HepG2 (cell line): ENCODE data around the gene SEPTIN2. TPM values are rescaled to one million over a fixed set of nuclear protein-coding genes. Genes with fewer than 3 reads are reported as not detected.

Source experiments
- DDIT3 ChIP-seq: sonication (generic); formaldehyde crosslinking; IDR thresholded peaks from 2 replicates; pipeline ENCODE4 v1.4.0; 2020; ENCODE audit warnings: mild to moderate bottlenecking, missing genetic modification reagents
- FIP1L1 ChIP-seq: fragments of 200-400 bp; formaldehyde crosslinking; IDR thresholded peaks from 2 replicates; pipeline ENCODE4 v1.6.1; 2018; ENCODE audit warnings: low read depth, mild to moderate bottlenecking, low read length, moderate library complexity, borderline replicate concordance; ENCODE audit not compliant: insufficient read depth
- GMEB2 ChIP-seq: IDR thresholded peaks from 2 replicates; pipeline ENCODE4 v1.6.1; 2016; ENCODE audit warnings: missing biosample characterization, missing genetic modification reagents, low read depth
- IKZF1 ChIP-seq: fragments of 450-650 bp; IDR thresholded peaks from 2 replicates; pipeline ENCODE4 v1.7.1; 2016
- MAFG ChIP-seq: sonication (generic); formaldehyde crosslinking; IDR thresholded peaks from 2 replicates; pipeline ENCODE4 v1.5.1; 2020; ENCODE audit warnings: mild to moderate bottlenecking, missing genetic modification reagents
- MEF2D ChIP-seq: sonication (generic); formaldehyde crosslinking; IDR thresholded peaks from 2 replicates; pipeline ENCODE4 v1.5.1; 2020; ENCODE audit warnings: mild to moderate bottlenecking, missing genetic modification reagents
- MYNN ChIP-seq: sonication (generic); formaldehyde crosslinking; IDR thresholded peaks from 2 replicates; pipeline ENCODE4 v1.4.0; 2020; ENCODE audit warnings: mild to moderate bottlenecking, low read depth, missing genetic modification reagents
- NCOR1 ChIP-seq: fragments of 200-600 bp; sonication (generic); IDR thresholded peaks from 2 replicates; pipeline ENCODE4 v1.7.0; 2017; ENCODE audit warnings: antibody characterized with exemption, low read length, borderline replicate concordance
- NPAS2 ChIP-seq: sonication (generic); formaldehyde crosslinking; IDR thresholded peaks from 2 replicates; pipeline ENCODE4 v1.8.0; 2022; ENCODE audit warnings: mild to moderate bottlenecking, missing genetic modification reagents, borderline replicate concordance
- SPEN ChIP-seq: sonication (generic); formaldehyde crosslinking; IDR thresholded peaks from 2 replicates; pipeline ENCODE4 v1.5.1; 2020; ENCODE audit warnings: low read depth, mild to moderate bottlenecking, missing genetic modification reagents
- TFDP1 ChIP-seq: IDR thresholded peaks from 2 replicates; pipeline ENCODE4 v1.6.1; 2016; ENCODE audit warnings: missing compliant biosample characterization, missing genetic modification reagents, borderline replicate concordance
- TOE1 ChIP-seq: sonication (generic); formaldehyde crosslinking; IDR thresholded peaks from 2 replicates; pipeline ENCODE4 v1.4.0; 2020; ENCODE audit warnings: mild to moderate bottlenecking, missing genetic modification reagents
- ZBTB38 ChIP-seq: sonication (generic); formaldehyde crosslinking; IDR thresholded peaks from 2 replicates; pipeline ENCODE4 v1.5.1; 2020; ENCODE audit warnings: mild to moderate bottlenecking, missing genetic modification reagents
- ZHX1 ChIP-seq: sonication (generic); formaldehyde crosslinking; IDR thresholded peaks from 2 replicates; pipeline ENCODE4 v1.8.1; 2022; ENCODE audit warnings: low read depth, mild to moderate bottlenecking, missing genetic modification reagents
- ZNF136 ChIP-seq: sonication (generic); formaldehyde crosslinking; IDR thresholded peaks from 2 replicates; pipeline ENCODE4 v1.8.1; 2022; ENCODE audit warnings: low read depth, mild to moderate bottlenecking, moderate library complexity, missing genetic modification reagents
- ZNF180 ChIP-seq: sonication (generic); formaldehyde crosslinking; IDR thresholded peaks from 2 replicates; pipeline ENCODE4 v1.4.0; 2020; ENCODE audit warnings: low read depth, missing genetic modification reagents, borderline replicate concordance
- ZNF24 ChIP-seq: fragments of 450-650 bp; IDR thresholded peaks from 2 replicates; pipeline ENCODE4 v1.6.1; 2017; ENCODE audit warnings: antibody characterized with exemption, mild to moderate bottlenecking
- ZNF274 ChIP-seq: sonication (generic); formaldehyde crosslinking; IDR thresholded peaks from 2 replicates; pipeline ENCODE4 v1.5.1; 2020; ENCODE audit warnings: mild to moderate bottlenecking, missing genetic modification reagents
- ZNF503 ChIP-seq: sonication (generic); formaldehyde crosslinking; IDR thresholded peaks from 2 replicates; pipeline ENCODE4 v1.4.0; 2020; ENCODE audit warnings: missing genetic modification reagents
- ZNF552 ChIP-seq: sonication (generic); formaldehyde crosslinking; IDR thresholded peaks from 2 replicates; pipeline ENCODE4 v1.9.0; 2022; ENCODE audit warnings: missing genetic modification reagents, mild to moderate bottlenecking, borderline replicate concordance
- ZNF598 ChIP-seq: sonication (generic); formaldehyde crosslinking; IDR thresholded peaks from 2 replicates; pipeline ENCODE4 v1.5.1; 2020; ENCODE audit warnings: mild to moderate bottlenecking, missing genetic modification reagents, borderline replicate concordance
- ZNF891 ChIP-seq: sonication (generic); formaldehyde crosslinking; IDR thresholded peaks from 2 replicates; pipeline ENCODE4 v1.5.0; 2020; ENCODE audit warnings: mild to moderate bottlenecking, missing genetic modification reagents
- polyA plus RNA-seq, 8 experiments: library from polyadenylated mRNA; depleted of rRNA in 3 of 8; stranded (reverse) in 7 of 8; unstranded in 1 of 8; fragments of >200 nt; fragmentation: Illumina TruSeq in 4 of 8; extraction: Trizol in 4 of 8; gene quantifications; 2 replicates each; pipeline versions ENCODE4 v1.2.1 to v1.2.3, GENCODE V29; 2011 to 2016; ENCODE audit warnings: low read depth in 4 of 8, missing spikeins in 1 of 8, mixed read lengths in 1 of 8; ENCODE audit not compliant: insufficient read depth in 1 of 8
- total RNA-seq, 5 experiments: library from RNA; depleted of rRNA; stranded (reverse); fragments of >200 nt; fragmentation: Illumina TruSeq; extraction: Trizol; gene quantifications; 2 replicates each; pipeline ENCODE4 v1.2.3, GENCODE V29; 2016; ENCODE audit warnings: low read depth in 1 of 5

Gene SEPTIN2
- total and polyA plus RNA-seq, 2 of the 13 experiments (the other 11 are each of a cell fraction or from before 2014, with no cell fraction given), result 493 to 733 TPM

- no peak for TF ChIP-seq NPAS2 (CRISPR knock-in tag)
- TF ChIP-seq TFDP1 (CRISPR knock-in tag), result peak; percentile 54; the same call in 1 of the 2 replicates
- no peak for TF ChIP-seq ZHX1 (CRISPR knock-in tag)
- TF ChIP-seq ZNF891 (CRISPR knock-in tag), result 0 out of 2 replicates have a peak, but pooled peaks have one; percentile 50
- TF ChIP-seq GMEB2 (CRISPR knock-in tag), result no peak
- no peak for TF ChIP-seq DDIT3
- no peak; the same call in none of the 2 replicates for TF ChIP-seq ZNF274 (CRISPR knock-in tag)
- TF ChIP-seq ZNF598 (CRISPR knock-in tag), result no peak
- peak; percentile 45 for TF ChIP-seq SPEN (CRISPR knock-in tag)
- no peak for TF ChIP-seq ZNF136 (CRISPR knock-in tag)
- TF ChIP-seq ZNF180 (CRISPR knock-in tag), result no peak
- TF ChIP-seq IKZF1, result no peak
- no peak for TF ChIP-seq FIP1L1
- 0 out of 2 replicates have a peak, but pooled peaks have one; percentile 16 for TF ChIP-seq MEF2D (CRISPR knock-in tag)
- no peak for TF ChIP-seq ZNF503
- no peak; the same call in 1 of the 2 replicates for TF ChIP-seq ZNF552 (CRISPR knock-in tag)
- TF ChIP-seq MYNN (CRISPR knock-in tag), result peak; percentile 75; the same call in 1 of the 2 replicates
- TF ChIP-seq ZNF24, result no peak
- no peak for TF ChIP-seq MAFG (CRISPR knock-in tag)
- no peak for TF ChIP-seq ZBTB38
- no peak; the same call in 1 of the 2 replicates for TF ChIP-seq NCOR1
- no peak for TF ChIP-seq TOE1 (CRISPR knock-in tag)
Observed at GRCh38 chr2:241271706-241272302, 43.9 kb upstream of the SEPTIN2 start (continued).
